ENCODE measurements around the gene KAT2B.

KAT2B gene

GRCh38 chr3:20143519-20143918 is 103.3 kb downstream of the KAT2B start:
- DNase-seq (ENCODE audit: low spot score): no peak

- DNase-seq (ENCODE audit: low spot score): no peak
Observed at GRCh38 chr3:20145874-20146273, 105.6 kb downstream of the KAT2B start.

- no peak for DNase-seq (ENCODE audit: low spot score)
Observed at GRCh38 chr3:20146301-20146700, 106.1 kb downstream of the KAT2B start.

- no peak for DNase-seq (ENCODE audit: low spot score)
Observed at GRCh38 chr3:20147361-20147760, 107.1 kb downstream of the KAT2B start.

GRCh38 chr3:20148466-20148865 is 108.2 kb downstream of the KAT2B start:
- DNase-seq (ENCODE audit: low spot score): no peak

GRCh38 chr3:20154078-20154477 is 113.8 kb downstream of the KAT2B start:
- DNase-seq (ENCODE audit: low spot score): no peak

GRCh38 chr3:20154928-20155327 is 114.7 kb downstream of the KAT2B start:
- DNase-seq (ENCODE audit: low spot score): no peak

- no peak for DNase-seq (ENCODE audit: low spot score)
Observed at GRCh38 chr3:20160230-20160629, 120.0 kb downstream of the KAT2B start.

GRCh38 chr3:20161714-20162113 is 121.5 kb downstream of the KAT2B start:
- DNase-seq (ENCODE audit: low spot score): no peak

GRCh38 chr3:20173844-20174410 is 133.7 kb downstream of the KAT2B start:
- no peak for DNase-seq (ENCODE audit: low spot score)

- DNase-seq (ENCODE audit: low spot score): no peak
Observed at GRCh38 chr3:20181276-20181675, 141.0 kb downstream of the KAT2B start.

GRCh38 chr3:20182206-20182605 is 142.0 kb downstream of the KAT2B start:
- DNase-seq (ENCODE audit: low spot score): no peak

- DNase-seq (ENCODE audit: low spot score): no peak
Observed at GRCh38 chr3:20185331-20185678, 145.1 kb downstream of the KAT2B start.

GRCh38 chr3:20185679-20186599 is 145.7 kb downstream of the KAT2B start, which contains the start of gene SGO1:
TSS of gene SGO1 (minus strand) at chr3:20186206. CDS start at chr3:20184027, 2,179 bp downstream.
- DNase-seq (ENCODE audit: low spot score): peak; percentile 96

GRCh38 chr3:20186600-20187004 is 146.4 kb downstream of the KAT2B start:
- DNase-seq (ENCODE audit: low spot score): no peak

- DNase-seq (ENCODE audit: low spot score): no peak
Observed at GRCh38 chr3:20190991-20191390, 150.7 kb downstream of the KAT2B start.

GRCh38 chr3:20194793-20195460 is 154.7 kb downstream of the KAT2B start:
- DNase-seq (ENCODE audit: low spot score): no peak

GRCh38 chr3:20197775-20198174 is 157.5 kb downstream of the KAT2B start:
- no peak for DNase-seq (ENCODE audit: low spot score)

GRCh38 chr3:20201143-20201542 is 160.9 kb downstream of the KAT2B start:
- no peak for DNase-seq (ENCODE audit: low spot score)

Measured in globus pallidus (tissue), 1 donor.